Fibroblast of lung (primary cell): ENCODE results near the gene ZNF346.

Experiments used
- EZH2 ChIP-seq: IDR thresholded peaks from 2 replicates; pipeline ENCODE4 v1.5.1; 2012; ENCODE audit warnings: low read length, control low read depth, mild to moderate bottlenecking; ENCODE audit errors: missing control alignments
- TF ChIP-seq, protein P1 (sequence below), 2 donors: IDR thresholded peaks in 1 of 2; conservative IDR thresholded peaks in 1 of 2; 1 replicate in 1 of 2; 2 replicates in 1 of 2; pipeline ENCODE4 v1.5.1; 2011 to 2012; ENCODE audit warnings: low read length in 2 of 2, control low read depth in 1 of 2, inconsistent platforms in 1 of 2, low read depth in 1 of 2, mild to moderate bottlenecking in 1 of 2

DNA sequence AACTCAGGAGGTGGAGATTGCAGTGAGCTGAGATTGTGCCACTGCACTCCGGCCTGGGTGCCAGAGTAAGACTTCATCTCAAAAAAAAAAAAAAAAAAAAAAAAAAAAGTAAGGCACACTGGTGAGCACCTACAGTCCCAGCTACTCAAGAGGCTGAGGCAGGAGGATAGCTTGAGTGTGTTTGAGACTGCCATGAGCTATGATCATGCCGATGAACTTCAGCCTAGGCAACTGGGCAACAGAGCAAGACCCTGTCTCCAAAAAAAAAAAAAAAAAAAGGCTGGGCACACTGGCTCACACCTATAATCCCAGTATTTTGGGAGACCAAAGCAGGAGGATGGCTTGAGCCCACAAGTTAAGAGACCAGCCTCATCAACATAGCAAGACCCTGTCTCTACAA, 36.2 kb upstream of the ZNF346 start:
- TF ChIP-seq, protein P1, sequence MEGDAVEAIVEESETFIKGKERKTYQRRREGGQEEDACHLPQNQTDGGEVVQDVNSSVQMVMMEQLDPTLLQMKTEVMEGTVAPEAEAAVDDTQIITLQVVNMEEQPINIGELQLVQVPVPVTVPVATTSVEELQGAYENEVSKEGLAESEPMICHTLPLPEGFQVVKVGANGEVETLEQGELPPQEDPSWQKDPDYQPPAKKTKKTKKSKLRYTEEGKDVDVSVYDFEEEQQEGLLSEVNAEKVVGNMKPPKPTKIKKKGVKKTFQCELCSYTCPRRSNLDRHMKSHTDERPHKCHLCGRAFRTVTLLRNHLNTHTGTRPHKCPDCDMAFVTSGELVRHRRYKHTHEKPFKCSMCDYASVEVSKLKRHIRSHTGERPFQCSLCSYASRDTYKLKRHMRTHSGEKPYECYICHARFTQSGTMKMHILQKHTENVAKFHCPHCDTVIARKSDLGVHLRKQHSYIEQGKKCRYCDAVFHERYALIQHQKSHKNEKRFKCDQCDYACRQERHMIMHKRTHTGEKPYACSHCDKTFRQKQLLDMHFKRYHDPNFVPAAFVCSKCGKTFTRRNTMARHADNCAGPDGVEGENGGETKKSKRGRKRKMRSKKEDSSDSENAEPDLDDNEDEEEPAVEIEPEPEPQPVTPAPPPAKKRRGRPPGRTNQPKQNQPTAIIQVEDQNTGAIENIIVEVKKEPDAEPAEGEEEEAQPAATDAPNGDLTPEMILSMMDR (conservative IDR thresholded peaks at IDR 0.05 in 1 of 2, IDR thresholded peaks at IDR 0.05 in 1 of 2; ENCODE audit: low read depth in 1 of 2, low read length in 2 of 2) = no peak
- no peak for TF ChIP-seq EZH2
